Prostate gland (tissue), 2 donors: Measurements from ENCODE around the gene ENOX1. TPM values are rescaled to one million over a fixed set of nuclear protein-coding genes. Genes with fewer than 3 reads are reported as not detected.

Source experiments
- DNase-seq: peaks from one replicate; pipeline ENCODE4 v3.0.0-alpha.2; 2019; ENCODE audit warnings: low spot score
- H3K27ac ChIP-seq, 2 donors: fragments of 200-600 bp; sonication (generic); 2 replicates each; pipeline ENCODE4 v1.5.1; 2017 to 2019
- H3K27me3 ChIP-seq: fragments of 200-600 bp; sonication (generic); replicated peaks from 2 replicates; pipeline ENCODE4 v1.5.1; 2019; ENCODE audit not compliant: insufficient read depth
- H3K36me3 ChIP-seq, 2 donors: fragments of 200-600 bp; sonication (generic); 1 replicate in 1 of 2; 2 replicates in 1 of 2; pipeline versions ENCODE4 v1.5.1 to v1.8.1; 2017 to 2019
- H3K4me1 ChIP-seq: fragments of 200-600 bp; sonication (generic); replicated peaks from 2 replicates; pipeline ENCODE4 v1.5.1; 2019
- H3K4me3 ChIP-seq, 2 donors: fragments of 200-600 bp; sonication (generic); 2 replicates each; pipeline ENCODE4 v1.5.1; 2017 to 2019
- H3K9me3 ChIP-seq: fragments of 200-600 bp; sonication (generic); 2 replicates; pipeline ENCODE4 v1.5.1; 2017
- CTCF ChIP-seq, 4 experiments: fragments of 200-600 bp in 2 of 4; fragments of 450-650 bp in 2 of 4; sonication (generic) in 2 of 4; IDR thresholded peaks; 1 replicate in 3 of 4; 2 replicates in 1 of 4; pipeline ENCODE4 v1.5.1; 2016 to 2019; ENCODE audit warnings: antibody characterized with exemption in 4 of 4, mild to moderate bottlenecking in 2 of 4, moderate library complexity in 2 of 4
- POLR2A ChIP-seq: fragments of 450-650 bp; IDR thresholded peaks from one replicate; pipeline ENCODE4 v1.6.1; 2016; ENCODE audit warnings: antibody characterized with exemption, mild to moderate bottlenecking
- POLR2AphosphoS5 ChIP-seq: sonication (generic); formaldehyde crosslinking; IDR thresholded peaks from one replicate; pipeline ENCODE4 v1.6.1; 2017; ENCODE audit warnings: antibody characterized with exemption
- WGBS: methylation state at CpG from one replicate; pipeline ENCODE4 v1.1.5; 2018; 5-methylcytosine and 5-hydroxymethylcytosine counted together
- intact Hi-C: fragments of 100-400 bp; cut with DNase I; formaldehyde crosslinking; loops from one replicate; pipeline ENCODE4 v1.14.2; 2022
- total RNA-seq, 2 donors: library from RNA; depleted of rRNA; stranded (reverse); fragments of >200 nt; gene quantifications; one replicate each; pipeline ENCODE4 v1.1.0, GENCODE V29; 2016

The ENOX1 gene
- total RNA-seq, 2 donors from 2014 or later: 4.5 to 5.3 TPM

GRCh38 chr13:43444081-43444480, 342.7 kb downstream of the ENOX1 start:
- intact Hi-C loops: no loop called here
- no peaks in the 10 kb centered on the region for H3K36me3 ChIP-seq
- no peak overlapping the region for H3K4me3 ChIP-seq
- no peaks in the 10 kb centered on the region for H3K9me3 ChIP-seq
- no peak overlapping the region for H3K27ac ChIP-seq
- no peak for DNase-seq
- 95% methylated on average over 4 of the region's 4 CpGs for WGBS
- TF ChIP-seq POLR2AphosphoS5 (no peak), CTCF (IDR thresholded peaks at IDR 0.05) (no peak), POLR2A (no peak)
- H3K27me3 ChIP-seq: no peaks in the 10 kb centered on the region
- H3K4me1 ChIP-seq: no peaks in the 10 kb centered on the region

- no peak for DNase-seq
- Histone ChIP-seq H3K36me3 (no peaks in the 10 kb centered on the region), H3K27ac (no peak overlapping the region), H3K4me3 (no peak overlapping the region), H3K27me3 (no peaks in the 10 kb centered on the region), H3K9me3 (no peaks in the 10 kb centered on the region), H3K4me1 (no peaks in the 10 kb centered on the region)
- intact Hi-C loops: no loop called here
- 93% methylated on average over 8 of the region's 8 CpGs for WGBS
- TF ChIP-seq POLR2A: no peak
- no peak for TF ChIP-seq CTCF (IDR thresholded peaks at IDR 0.05)
- no peak for TF ChIP-seq POLR2AphosphoS5
Observed at GRCh38 chr13:43441899-43442499, 344.8 kb downstream of the ENOX1 start.

GRCh38 chr13:43441464-43441863, 345.3 kb downstream of the ENOX1 start:
- Histone ChIP-seq H3K4me3 (no peak overlapping the region), H3K9me3 (no peaks in the 10 kb centered on the region), H3K27me3 (no peaks in the 10 kb centered on the region), H3K4me1 (no peaks in the 10 kb centered on the region), H3K27ac (no peak overlapping the region), H3K36me3 (no peaks in the 10 kb centered on the region)
- WGBS: 87% methylated on average over 6 of the region's 6 CpGs
- TF ChIP-seq CTCF (IDR thresholded peaks at IDR 0.05): no peak
- TF ChIP-seq POLR2A: no peak
- TF ChIP-seq POLR2AphosphoS5: no peak
- no peak for DNase-seq
- intact Hi-C loops: no loop called here

- no peak for TF ChIP-seq POLR2A
- no peak for TF ChIP-seq CTCF (IDR thresholded peaks at IDR 0.05)
- TF ChIP-seq POLR2AphosphoS5: no peak
- H3K36me3 ChIP-seq: no peaks in the 10 kb centered on the region
- DNase-seq: no peak
- H3K4me3 ChIP-seq: no peak overlapping the region
- 89% methylated on average over 3 of the region's 3 CpGs for WGBS
- no peak overlapping the region for H3K27ac ChIP-seq
- H3K27me3 ChIP-seq: no peaks in the 10 kb centered on the region
- intact Hi-C loops: no loop called here
- H3K9me3 ChIP-seq: no peaks in the 10 kb centered on the region
- H3K4me1 ChIP-seq: no peaks in the 10 kb centered on the region
Observed at GRCh38 chr13:43434191-43434590, 352.6 kb downstream of the ENOX1 start.

GRCh38 chr13:43433691-43434141, 353.1 kb downstream of the ENOX1 start:
- intact Hi-C loops: no loop called here
- no peaks in the 10 kb centered on the region for H3K36me3 ChIP-seq

More at GRCh38 chr13:43433691-43434141, 353.1 kb downstream of the ENOX1 start:
- Histone ChIP-seq H3K27ac (no peak overlapping the region), H3K4me1 (no peaks in the 10 kb centered on the region), H3K9me3 (no peaks in the 10 kb centered on the region), H3K27me3 (no peaks in the 10 kb centered on the region), H3K4me3 (no peak overlapping the region)
- no peak for DNase-seq
- TF ChIP-seq POLR2AphosphoS5: no peak
- TF ChIP-seq CTCF (IDR thresholded peaks at IDR 0.05): no peak
- TF ChIP-seq POLR2A: no peak
- WGBS: 83% methylated on average over 1 of the region's 1 CpG
